GM18517 (cell line): ENCODE data around the gene MAP7D1.

Experiments used
- ATAC-seq: cut with Tn5 transposase; IDR thresholded peaks from one replicate; pipeline ENCODE4 v1.9.1; 2021; ENCODE audit warnings: mild to moderate bottlenecking, moderate library complexity; ENCODE audit not compliant: unreplicated experiment

Gene MAP7D1

GRCh38 chr1:36155408-36156328, at the start of gene MAP7D1:
Gene MAP7D1 (plus strand): TSS chr1:36156160. CDS start chr1:36156418, 258 bp downstream.
- ATAC-seq, result no peak

GRCh38 chr1:36106269-36106668, 49.7 kb upstream of the MAP7D1 start:
- no peak for ATAC-seq

- no peak for ATAC-seq
These were observed 48.6 kb upstream of the MAP7D1 start for GRCh38 chr1:36107394-36107793.

- no peak for ATAC-seq
These were observed 47.6 kb upstream of the MAP7D1 start for GRCh38 chr1:36108314-36108713.

- no peak for ATAC-seq
These were observed 46.8 kb upstream of the MAP7D1 start for GRCh38 chr1:36109041-36109679.

- no peak for ATAC-seq
These were observed 44.8 kb upstream of the MAP7D1 start for GRCh38 chr1:36111151-36111550.

GRCh38 chr1:36112823-36113222, 43.1 kb upstream of the MAP7D1 start:
- no peak for ATAC-seq

GRCh38 chr1:36114371-36114770, 41.6 kb upstream of the MAP7D1 start:
- no peak for ATAC-seq

GRCh38 chr1:36115200-36115669, 40.7 kb upstream of the MAP7D1 start:
- no peak for ATAC-seq

- ATAC-seq, result no peak
These were observed 40.0 kb upstream of the MAP7D1 start for GRCh38 chr1:36115931-36116330.

GRCh38 chr1:36116901-36117300, 39.1 kb upstream of the MAP7D1 start:
- no peak for ATAC-seq

GRCh38 chr1:36118447-36119204, 37.3 kb upstream of the MAP7D1 start:
- ATAC-seq, result no peak

- no peak for ATAC-seq
These were observed 36.5 kb upstream of the MAP7D1 start for GRCh38 chr1:36119456-36119855.

GRCh38 chr1:36122062-36123030, 33.6 kb upstream of the MAP7D1 start:
- ATAC-seq, result no peak

- no peak for ATAC-seq
These were observed 32.6 kb upstream of the MAP7D1 start for GRCh38 chr1:36123356-36123755.

- no peak for ATAC-seq
These were observed 31.4 kb upstream of the MAP7D1 start for GRCh38 chr1:36124404-36125128.

GRCh38 chr1:36125129-36125991, 30.6 kb upstream of the MAP7D1 start, which contains the start of gene COL8A2:
Gene COL8A2 (minus strand): TSS chr1:36125222. CDS start chr1:36100242, 24,980 bp downstream.
- ATAC-seq, result no peak

GRCh38 chr1:36126005-36126716, 29.8 kb upstream of the MAP7D1 start:
- ATAC-seq, result no peak
